PC-3 (cell line): Measurements from ENCODE around the gene CCNB1. TPM values are rescaled to one million over a fixed set of nuclear protein-coding genes. Genes with fewer than 3 reads are reported as not detected.

Experiments used
- ATAC-seq: fragments of 200-7000 bp; cut with Tn5 transposase; 2 replicates; pipeline ENCODE4 v1.9.1; 2020; ENCODE audit warnings: mild to moderate bottlenecking, moderate library complexity
- BruUV-seq: library from RNA; stranded (reverse); fragments of 400-500 nt; replicated peaks from 2 replicates; lab custom pipeline; 2021; lab: Mats Ljungman, UMichigan
- CTCF ChIA-PET: fragments of 300-600 bp; sonication (Branson Sonifier 250); formaldehyde crosslinking; loops from one replicate; lab custom pipeline; 2022; ENCODE audit warnings: antibody characterized with exemption; lab: Charles Lee
- POLR2A ChIA-PET: fragments of 300-600 bp; sonication (Branson Sonifier 250); formaldehyde crosslinking; loops from one replicate; lab custom pipeline; 2022; ENCODE audit warnings: antibody characterized with exemption; ENCODE audit not compliant: unreplicated experiment; lab: Charles Lee
- DNase-seq: peaks from one replicate; pipeline ENCODE4 v3.0.0-alpha.2; 2015
- H2AFZ ChIP-seq: fragments of 300-600 bp; sonication (generic); 2 replicates; pipeline ENCODE4 v1.6.0; 2016; ENCODE audit warnings: antibody characterized with exemption, low read length
- H3F3A ChIP-seq: fragments of 300-600 bp; sonication (generic); one replicate; pipeline ENCODE4 v1.6.0; 2017; ENCODE audit warnings: antibody characterized with exemption, low read length, control low read depth, mild to moderate bottlenecking; ENCODE audit not compliant: unreplicated experiment
- H3K27ac ChIP-seq: fragments of 300-600 bp; sonication (generic); 2 replicates; pipeline ENCODE4 v1.5.1; 2016; ENCODE audit warnings: mild to moderate bottlenecking, low read length
- H3K27me3 ChIP-seq: fragments of 300-600 bp; sonication (generic); 2 replicates; pipeline ENCODE4 v1.6.1; 2016; ENCODE audit warnings: low read length, mixed read lengths
- H3K36me3 ChIP-seq: fragments of 300-600 bp; sonication (generic); 2 replicates; pipeline ENCODE4 v1.6.1; 2016; ENCODE audit warnings: low read depth, mixed run types, low read length, mixed read lengths
- H3K4me1 ChIP-seq: fragments of 300-600 bp; sonication (generic); 2 replicates; pipeline ENCODE4 v1.5.1; 2016; ENCODE audit warnings: low read length; ENCODE audit not compliant: insufficient read depth
- H3K4me2 ChIP-seq: fragments of 300-600 bp; sonication (generic); 2 replicates; pipeline ENCODE4 v1.6.0; 2016; ENCODE audit warnings: low read length
- H3K4me3 ChIP-seq: fragments of 300-600 bp; sonication (generic); 2 replicates; pipeline ENCODE4 v1.5.1; 2016; ENCODE audit warnings: mild to moderate bottlenecking, low read length, mixed read lengths
- H3K79me2 ChIP-seq: fragments of 300-600 bp; sonication (generic); 2 replicates; pipeline ENCODE4 v1.6.1; 2017; ENCODE audit warnings: low read length, mixed read lengths
- H3K9ac ChIP-seq: fragments of 300-600 bp; sonication (generic); 2 replicates; pipeline ENCODE4 v1.6.0; 2016; ENCODE audit warnings: mild to moderate bottlenecking, low read length
- H3K9me2 ChIP-seq: fragments of 300-600 bp; sonication (generic); replicated peaks from 2 replicates; pipeline ENCODE4 v1.6.1; 2016; ENCODE audit warnings: mixed run types, low read length, mixed read lengths
- H3K9me3 ChIP-seq: fragments of 300-600 bp; sonication (generic); 2 replicates; pipeline ENCODE4 v1.6.1; 2016; ENCODE audit warnings: low read length, mixed read lengths
- H4K20me1 ChIP-seq: fragments of 300-600 bp; sonication (generic); 2 replicates; pipeline ENCODE4 v1.6.1; 2016; ENCODE audit warnings: low read length, mixed read lengths
- CTCF ChIP-seq: fragments of 300-600 bp; sonication (generic); conservative IDR thresholded peaks from 2 replicates; pipeline ENCODE4 v1.5.1; 2017; ENCODE audit warnings: antibody characterized with exemption, low read depth, mild to moderate bottlenecking, low read length
- EZH2 ChIP-seq: fragments of 300-600 bp; sonication (generic); IDR thresholded peaks from one replicate; pipeline ENCODE4 v1.6.1; 2017; ENCODE audit warnings: antibody characterized with exemption, mild to moderate bottlenecking, low read length; ENCODE audit not compliant: unreplicated experiment
- EZH2phosphoT487 ChIP-seq: fragments of 300-600 bp; sonication (generic); IDR thresholded peaks from 2 replicates; pipeline ENCODE4 v1.6.1; 2018; ENCODE audit warnings: mild to moderate bottlenecking, antibody characterized with exemption, low read length, borderline replicate concordance
- intact Hi-C: fragments of 100-400 bp; cut with micrococcal nuclease; formaldehyde crosslinking; loops from 2 replicates; pipeline ENCODE4 v1.9.0; 2023
- total RNA-seq: library from RNA; depleted of rRNA; stranded (reverse); fragments of >200 nt; gene quantifications from 2 replicates; pipeline ENCODE4 v1.2.3, GENCODE V29; 2014

CCNB1 gene
- total RNA-seq, 1 experiment from 2014 or later, result 185 TPM

GRCh38 chr5:69209602-69210001 is 42.7 kb downstream of the CCNB1 start:
- no peak overlapping the region for H3K27ac ChIP-seq
- H2AFZ ChIP-seq, result no peak overlapping the region
- H3K9me3 ChIP-seq, result no peaks in the 10 kb centered on the region
- no TSS peak for BruUV-seq
- H3K4me3 ChIP-seq, result no peak overlapping the region
- CTCF ChIA-PET, result no interaction called here
- H3K4me1 ChIP-seq, result peaks cover 17% of the 10 kb centered on the region
- no peaks in the 10 kb centered on the region for H3F3A ChIP-seq
- no peak for TF ChIP-seq CTCF
- no peak for TF ChIP-seq EZH2phosphoT487
- no peak for TF ChIP-seq EZH2
- H3K4me2 ChIP-seq, result no peak overlapping the region
- intact Hi-C loops, result no loop called here
- H3K9me2 ChIP-seq, result no peaks in the 10 kb centered on the region
- POLR2A ChIA-PET, result no interaction called here
- H3K36me3 ChIP-seq, result no peaks in the 10 kb centered on the region
- no peaks in the 10 kb centered on the region for H3K79me2 ChIP-seq
- DNase-seq, result no peak
- ATAC-seq, result no peak
- H3K27me3 ChIP-seq, result no peaks in the 10 kb centered on the region
- no peaks in the 10 kb centered on the region for H4K20me1 ChIP-seq
- no peak overlapping the region for H3K9ac ChIP-seq

GRCh38 chr5:69211200-69211599 is 44.2 kb downstream of the CCNB1 start:
- H3F3A ChIP-seq, result no peaks in the 10 kb centered on the region
- TF ChIP-seq EZH2, result no peak
- no peak for TF ChIP-seq EZH2phosphoT487
- no peak for TF ChIP-seq CTCF
- no peak overlapping the region for H3K4me3 ChIP-seq
- H3K79me2 ChIP-seq, result no peaks in the 10 kb centered on the region
- H2AFZ ChIP-seq, result no peak overlapping the region
- H4K20me1 ChIP-seq, result no peaks in the 10 kb centered on the region
- peaks cover 17% of the 10 kb centered on the region for H3K4me1 ChIP-seq
- no peaks in the 10 kb centered on the region for H3K36me3 ChIP-seq
- DNase-seq (no peak), ATAC-seq (no peak)
- ChIA-PET CTCF (no interaction called here), POLR2A (no interaction called here)
- H3K9me3 ChIP-seq, result no peaks in the 10 kb centered on the region
- intact Hi-C loops, result no loop called here
- no TSS peak for BruUV-seq
- no peak overlapping the region for H3K27ac ChIP-seq
- H3K27me3 ChIP-seq, result no peaks in the 10 kb centered on the region
- H3K9me2 ChIP-seq, result no peaks in the 10 kb centered on the region
- no peak overlapping the region for H3K9ac ChIP-seq
- no peak overlapping the region for H3K4me2 ChIP-seq

GRCh38 chr5:69212022-69212421 is 45.1 kb downstream of the CCNB1 start:
- ATAC-seq (no peak), DNase-seq (no peak)
- no peak overlapping the region for H3K27ac ChIP-seq
- H2AFZ ChIP-seq, result no peak overlapping the region
- ChIA-PET CTCF (no interaction called here), POLR2A (no interaction called here)
- no peaks in the 10 kb centered on the region for H4K20me1 ChIP-seq
- no peak for TF ChIP-seq EZH2
- no peak for TF ChIP-seq CTCF
- no peak for TF ChIP-seq EZH2phosphoT487
- H3K4me3 ChIP-seq, result no peak overlapping the region
- no TSS peak for BruUV-seq
- H3K36me3 ChIP-seq, result no peaks in the 10 kb centered on the region
- no peaks in the 10 kb centered on the region for H3K79me2 ChIP-seq
- peaks cover 9% of the 10 kb centered on the region for H3K4me1 ChIP-seq
- H3K9me3 ChIP-seq, result no peaks in the 10 kb centered on the region
- intact Hi-C loops, result no loop called here
- no peak overlapping the region for H3K9ac ChIP-seq
- no peaks in the 10 kb centered on the region for H3F3A ChIP-seq
- H3K27me3 ChIP-seq, result no peaks in the 10 kb centered on the region
- H3K4me2 ChIP-seq, result no peak overlapping the region
- no peaks in the 10 kb centered on the region for H3K9me2 ChIP-seq
